Activated CD8-positive, alpha-beta memory T cell treated with anti-CD3 and anti-CD28 coated beads, Interleukin-2, amount 50 U/mL, for 1 hour (primary cell): ENCODE measurements around the gene SMAD3.

ENCODE experiments used
- DNase-seq: peaks from one replicate; pipeline ENCODE4 v3.0.0-alpha.2; 2020; ENCODE audit errors: extremely low read depth

SMAD3 gene

DNA sequence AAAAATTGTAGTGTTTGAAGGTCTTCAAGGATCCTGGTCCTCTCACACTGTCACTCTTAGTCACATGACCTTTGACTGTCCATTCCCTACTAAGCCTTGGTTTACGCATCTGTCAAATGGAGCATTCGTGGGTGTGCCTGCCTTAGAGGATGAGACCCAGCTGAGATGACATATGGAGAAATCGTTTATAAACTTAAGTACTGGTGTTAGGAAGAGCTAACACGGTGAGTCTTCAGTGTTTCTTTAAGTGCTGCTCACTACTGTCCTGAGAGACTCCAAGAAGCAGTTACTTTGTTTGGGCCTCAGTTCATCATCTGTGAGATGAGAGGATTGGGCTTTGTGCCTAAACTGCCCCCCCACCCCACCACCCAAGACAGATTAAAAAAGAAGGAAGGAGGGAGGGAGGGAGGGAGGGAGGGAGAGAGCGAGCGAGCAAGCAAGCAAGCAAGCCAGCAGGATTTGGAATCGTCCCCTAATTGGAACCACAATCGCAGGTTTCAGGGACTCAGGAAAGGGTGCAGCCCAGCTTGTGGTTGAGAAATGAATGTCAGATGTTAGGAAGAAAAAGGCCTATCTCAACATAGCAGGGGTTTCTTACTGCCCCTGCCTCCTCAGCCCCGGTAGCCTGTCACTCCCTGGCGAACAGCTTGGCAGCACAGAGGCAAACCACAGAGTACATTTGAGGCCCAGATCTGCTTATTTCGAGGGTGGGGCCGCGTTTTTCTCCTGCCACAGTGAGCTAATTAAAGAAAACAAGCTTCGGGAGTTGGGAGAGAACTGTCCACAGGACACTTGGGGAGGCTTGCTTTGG lies 32.7 kb downstream of the SMAD3 start:
- DNase-seq: no peak

- no peak for DNase-seq
Measured at GRCh38 chr15:67098768-67099282, 33.4 kb downstream of the SMAD3 start.

DNA sequence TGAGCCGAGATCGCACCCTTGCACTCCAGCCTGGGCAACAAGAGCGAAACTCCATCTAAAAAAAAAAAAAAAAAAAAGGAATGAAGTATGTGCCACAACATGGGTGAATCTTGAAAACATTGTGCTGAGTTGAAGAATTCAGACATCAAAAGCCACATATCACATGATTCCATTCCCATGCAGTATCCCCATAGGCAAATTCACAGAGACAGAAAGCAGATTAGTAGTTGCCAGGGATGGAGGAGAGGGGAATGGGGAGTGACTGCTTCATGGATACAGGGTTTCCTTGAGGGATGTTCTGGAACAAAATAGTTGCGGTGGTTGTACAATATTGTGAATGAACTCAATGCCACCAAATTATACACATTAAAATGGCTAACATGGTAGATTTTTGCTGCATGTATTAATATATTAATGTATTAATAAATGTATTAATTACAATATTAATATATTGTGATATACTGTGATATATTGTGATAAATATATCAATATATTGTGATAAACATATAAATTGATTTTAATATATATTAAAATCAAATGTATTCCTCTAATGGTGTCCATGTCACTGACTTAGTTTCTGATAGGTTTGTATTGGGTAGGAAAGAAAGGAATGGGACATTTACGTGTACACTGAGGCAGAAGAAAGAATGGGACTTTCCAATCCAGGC lies 34.9 kb downstream of the SMAD3 start:
- DNase-seq: no peak

- DNase-seq: no peak
Measured at GRCh38 chr15:67100801-67101581, 35.6 kb downstream of the SMAD3 start.

- no peak for DNase-seq
Measured at GRCh38 chr15:67101911-67102598, 36.7 kb downstream of the SMAD3 start.

GRCh38 chr15:67102599-67102929 lies 37.2 kb downstream of the SMAD3 start:
- no peak for DNase-seq

DNA sequence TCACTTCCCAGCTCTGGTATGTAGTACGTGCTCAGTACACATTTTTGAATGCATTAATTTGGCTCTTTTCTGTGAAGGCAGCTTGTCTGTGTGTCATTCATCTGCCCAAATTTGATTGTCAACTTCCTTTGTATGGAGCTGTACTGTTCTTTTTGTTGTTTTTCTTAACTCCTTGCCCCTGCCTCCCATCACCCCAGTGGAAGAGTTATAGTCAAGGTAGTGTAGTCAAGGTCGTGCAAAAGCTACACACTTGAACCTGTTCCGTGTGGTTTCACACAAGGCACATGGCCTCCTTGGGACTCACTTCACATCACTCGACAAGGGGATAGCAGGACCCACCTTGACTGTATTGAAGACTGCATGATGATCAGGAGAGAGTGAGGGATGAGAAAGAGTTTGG lies 37.6 kb downstream of the SMAD3 start:
- DNase-seq: no peak

GRCh38 chr15:67103432-67103831 lies 38.0 kb downstream of the SMAD3 start:
- DNase-seq: no peak

DNA sequence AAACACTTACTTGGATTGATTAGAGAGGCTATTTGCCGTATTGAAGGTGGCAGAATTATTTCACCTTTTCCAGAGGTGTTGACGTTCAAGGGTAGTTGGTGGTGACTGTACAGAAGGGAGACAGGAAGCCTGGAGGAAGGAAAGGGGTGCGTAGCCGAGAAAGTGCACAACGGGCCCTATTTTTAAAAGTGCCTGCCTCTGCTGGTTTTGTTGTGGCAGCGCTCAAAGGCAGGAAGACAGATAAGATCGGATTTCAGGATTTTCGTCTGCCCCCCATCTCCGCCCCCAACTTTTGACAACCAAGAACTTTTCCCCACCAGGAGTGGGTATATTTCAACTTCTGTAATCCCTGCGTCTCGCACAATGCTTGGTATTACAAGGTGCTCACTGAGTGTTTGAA lies 38.5 kb downstream of the SMAD3 start:
- DNase-seq: no peak

DNA sequence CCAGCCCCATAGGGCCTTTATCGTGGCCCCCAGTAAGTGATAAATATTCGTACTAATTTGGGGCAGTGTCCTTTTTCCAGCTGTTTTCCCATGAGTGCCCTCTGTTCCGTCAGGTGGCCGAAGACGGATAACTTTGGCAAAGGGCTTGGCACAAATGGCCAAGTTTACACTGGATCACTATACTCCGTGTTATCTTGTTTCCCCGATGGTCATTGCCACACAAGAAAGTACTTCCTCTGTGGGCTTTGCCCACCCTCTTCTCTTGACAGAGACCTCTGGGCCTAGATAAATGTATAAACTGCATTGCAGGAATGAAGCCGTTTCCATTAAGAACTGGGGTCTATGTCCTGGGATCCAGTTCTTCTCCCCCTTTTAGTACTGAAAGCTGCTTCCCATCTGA lies 39.1 kb downstream of the SMAD3 start:
- no peak for DNase-seq

DNA sequence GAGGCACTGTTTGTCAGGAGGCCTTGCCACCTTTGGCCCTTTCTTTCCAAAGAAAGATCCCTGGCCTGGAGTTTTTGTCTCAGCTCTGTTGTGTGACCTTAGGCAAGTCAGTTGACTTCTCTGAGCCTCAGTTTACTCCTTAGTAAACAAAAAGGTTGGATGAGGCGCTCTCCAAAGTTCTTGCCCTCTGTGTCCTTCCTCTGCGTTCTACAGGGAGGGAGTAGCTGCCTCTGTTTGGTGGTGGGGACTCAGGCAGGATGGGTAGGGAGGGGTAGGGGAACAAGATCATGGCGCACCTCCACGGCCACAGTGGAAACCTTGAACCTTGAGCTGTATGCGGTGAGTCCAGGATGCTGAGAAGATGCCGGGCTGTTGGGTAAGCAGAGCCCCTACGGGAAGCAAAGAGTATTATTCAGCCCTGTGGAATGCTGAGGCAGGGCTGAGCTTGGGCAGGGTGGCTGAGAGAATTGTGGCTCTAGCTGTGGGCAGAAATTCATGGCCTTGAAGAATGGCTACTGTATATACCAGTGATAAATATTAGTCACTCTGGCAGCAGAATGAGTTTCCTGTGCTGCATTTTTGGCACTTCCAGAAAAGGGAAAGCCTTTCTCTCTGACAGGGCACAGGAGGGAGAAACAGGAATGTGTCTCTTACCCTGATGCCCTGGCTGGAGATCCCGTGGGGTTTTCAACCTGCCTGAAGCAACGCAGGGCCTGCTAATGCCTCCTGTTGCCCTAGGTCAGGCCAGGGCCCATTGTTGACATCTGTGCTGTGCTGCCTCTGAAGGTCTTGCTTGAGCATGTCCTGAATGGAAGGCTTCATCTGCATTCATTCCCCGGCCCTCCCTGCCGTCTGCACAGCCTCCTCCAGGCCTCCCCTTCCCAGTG lies 39.9 kb downstream of the SMAD3 start:
- no peak for DNase-seq

- DNase-seq: no peak
Measured at GRCh38 chr15:67105991-67106763, 40.8 kb downstream of the SMAD3 start.

GRCh38 chr15:67106764-67107013 lies 41.3 kb downstream of the SMAD3 start:
- DNase-seq: no peak

- no peak for DNase-seq
Measured at GRCh38 chr15:67107014-67107812, 41.8 kb downstream of the SMAD3 start.

DNA sequence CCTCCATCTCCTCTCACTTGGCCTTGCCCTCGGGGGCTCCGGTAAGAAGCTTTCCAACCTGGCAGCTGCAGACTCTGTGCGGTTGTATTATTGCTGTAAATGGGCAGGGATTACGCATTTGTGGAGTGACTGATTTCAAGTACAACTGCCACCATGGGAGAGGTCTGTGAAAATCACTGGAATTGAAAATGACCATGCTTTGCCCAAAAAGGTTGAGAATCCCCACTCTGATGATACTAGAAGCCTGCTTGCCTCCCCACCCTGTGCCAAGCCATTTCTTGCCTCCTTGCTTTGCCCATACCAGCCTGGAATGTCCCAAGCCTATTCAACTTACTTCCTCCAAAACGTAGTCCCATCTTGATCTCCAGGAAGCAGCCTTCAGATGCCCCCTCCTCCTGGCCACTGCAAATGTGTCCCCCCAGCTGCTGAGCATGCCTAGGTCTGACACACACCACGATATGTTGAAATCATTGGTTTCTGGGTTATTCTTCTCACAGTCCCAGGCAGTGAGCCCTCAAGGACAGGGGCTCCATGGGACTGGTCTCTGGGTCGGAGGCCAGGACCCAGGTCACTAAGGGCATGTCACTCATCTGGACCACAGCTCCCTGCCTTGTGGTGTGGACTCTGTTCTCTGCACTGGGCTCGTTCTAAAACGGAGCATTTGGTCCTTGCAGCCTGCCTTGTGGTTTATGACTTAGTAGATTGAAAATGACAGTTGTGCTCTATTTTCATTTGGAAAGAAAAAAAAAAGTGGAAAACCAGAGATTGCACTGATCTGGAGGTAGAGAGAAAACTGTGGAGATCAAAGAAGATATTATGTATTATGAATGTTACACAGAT lies 42.9 kb downstream of the SMAD3 start:
- no peak for DNase-seq

- DNase-seq: no peak
Measured at GRCh38 chr15:67109141-67110034, 44.0 kb downstream of the SMAD3 start.

DNA sequence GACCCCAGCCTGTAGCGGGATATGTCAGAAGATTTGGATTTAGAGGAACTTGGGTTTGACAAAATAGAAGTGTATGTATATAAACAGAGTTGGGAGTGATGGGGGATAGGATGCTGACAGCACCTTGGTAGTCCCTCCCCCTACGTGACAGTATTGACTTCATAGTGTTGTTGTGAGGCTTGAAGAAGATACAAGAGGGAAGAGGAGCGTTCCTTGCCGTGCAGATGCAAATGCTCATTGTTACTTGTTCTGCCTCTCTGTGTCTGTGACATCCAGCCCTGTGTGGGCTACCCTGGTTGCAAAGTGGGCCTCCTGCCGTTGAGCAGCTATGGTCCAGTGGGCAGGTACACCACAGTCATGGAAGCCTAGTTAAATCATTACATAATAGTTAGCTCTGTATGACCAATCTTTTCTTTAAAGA lies 45.0 kb downstream of the SMAD3 start:
- DNase-seq: no peak
